ENCODE results near the gene REPIN1.

DNA sequence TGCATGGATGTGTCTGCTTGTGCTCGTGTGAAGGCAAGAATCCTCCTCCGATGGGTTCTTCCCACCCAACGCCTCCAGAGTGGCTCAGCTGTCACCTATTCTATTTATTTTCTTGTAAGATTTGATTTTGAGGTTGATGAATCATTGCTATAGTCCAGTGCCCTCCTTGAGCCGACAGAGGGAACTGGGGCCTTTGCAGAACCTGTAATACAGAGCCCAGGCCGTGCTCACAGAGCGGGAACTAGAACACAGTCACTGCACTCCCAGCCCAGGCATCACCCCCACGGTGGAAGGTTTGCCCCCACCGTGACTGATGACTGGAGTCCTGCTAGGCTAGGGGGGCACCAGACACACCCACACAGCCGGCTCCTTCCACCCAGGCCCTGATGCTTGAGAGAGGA is 29.2 kb upstream of the REPIN1 start:
- TF ChIP-seq, protein P1, sequence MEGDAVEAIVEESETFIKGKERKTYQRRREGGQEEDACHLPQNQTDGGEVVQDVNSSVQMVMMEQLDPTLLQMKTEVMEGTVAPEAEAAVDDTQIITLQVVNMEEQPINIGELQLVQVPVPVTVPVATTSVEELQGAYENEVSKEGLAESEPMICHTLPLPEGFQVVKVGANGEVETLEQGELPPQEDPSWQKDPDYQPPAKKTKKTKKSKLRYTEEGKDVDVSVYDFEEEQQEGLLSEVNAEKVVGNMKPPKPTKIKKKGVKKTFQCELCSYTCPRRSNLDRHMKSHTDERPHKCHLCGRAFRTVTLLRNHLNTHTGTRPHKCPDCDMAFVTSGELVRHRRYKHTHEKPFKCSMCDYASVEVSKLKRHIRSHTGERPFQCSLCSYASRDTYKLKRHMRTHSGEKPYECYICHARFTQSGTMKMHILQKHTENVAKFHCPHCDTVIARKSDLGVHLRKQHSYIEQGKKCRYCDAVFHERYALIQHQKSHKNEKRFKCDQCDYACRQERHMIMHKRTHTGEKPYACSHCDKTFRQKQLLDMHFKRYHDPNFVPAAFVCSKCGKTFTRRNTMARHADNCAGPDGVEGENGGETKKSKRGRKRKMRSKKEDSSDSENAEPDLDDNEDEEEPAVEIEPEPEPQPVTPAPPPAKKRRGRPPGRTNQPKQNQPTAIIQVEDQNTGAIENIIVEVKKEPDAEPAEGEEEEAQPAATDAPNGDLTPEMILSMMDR (IDR thresholded peaks at IDR 0.05; ENCODE audit: poor library complexity) = no peak
- TF ChIP-seq EZH2 (IDR thresholded peaks at IDR 0.05; ENCODE audit: borderline replicate concordance) = no peak
